Ovary (tissue), 3 donors: ENCODE results near the gene RMC1.

ENCODE experiments used
- CTCF ChIP-seq, 3 donors: fragments of 450-650 bp in 2 of 3; fragments of 200-600 bp in 1 of 3; IDR thresholded peaks; one replicate each; pipeline versions ENCODE4 v1.5.1 to v1.8.0; 2016 to 2022; ENCODE audit warnings: antibody characterized with exemption in 3 of 3, mild to moderate bottlenecking in 1 of 3
- EP300 ChIP-seq: sonication (generic); formaldehyde crosslinking; IDR thresholded peaks from one replicate; pipeline ENCODE4 v1.6.1; 2017; ENCODE audit warnings: antibody characterized with exemption
- donor health status: DM: no; HTN: no; CAD: no.

GRCh38 chr18:23565916-23566547 is 62.7 kb downstream of the RMC1 start:
- no peak for TF ChIP-seq EP300
- no peak for TF ChIP-seq CTCF (IDR thresholded peaks at IDR 0.05)
